Endothelial cell (in vitro differentiated cells): ENCODE results near the gene DAP. TPM values are rescaled to one million over a fixed set of nuclear protein-coding genes. Genes with fewer than 3 reads are reported as not detected.

Experiments
- DNase-seq: peaks from one replicate; pipeline ENCODE4 v3.0.0; 2021; ENCODE audit warnings: low spot score
- H3K27ac Mint-ChIP-seq: one replicate; pipeline ENCODE4 v1.8.0; 2021; ENCODE audit warnings: mixed read lengths, inconsistent platforms; ENCODE audit not compliant: unreplicated experiment
- H3K27me3 Mint-ChIP-seq: one replicate; pipeline ENCODE4 v1.8.0; 2021; ENCODE audit warnings: mild to moderate bottlenecking, moderate library complexity, mixed read lengths, inconsistent platforms; ENCODE audit not compliant: unreplicated experiment
- H3K36me3 Mint-ChIP-seq: one replicate; pipeline ENCODE4 v1.8.0; 2021; ENCODE audit warnings: mild to moderate bottlenecking, low read depth, mixed read lengths, inconsistent platforms; ENCODE audit not compliant: unreplicated experiment
- H3K4me1 Mint-ChIP-seq: one replicate; pipeline ENCODE4 v1.8.0; 2021; ENCODE audit warnings: mild to moderate bottlenecking, mixed read lengths, inconsistent platforms; ENCODE audit not compliant: unreplicated experiment
- H3K4me3 Mint-ChIP-seq: one replicate; pipeline ENCODE4 v1.8.0; 2021; ENCODE audit warnings: mild to moderate bottlenecking, mixed read lengths, inconsistent platforms; ENCODE audit not compliant: unreplicated experiment
- H3K9me3 Mint-ChIP-seq: one replicate; pipeline ENCODE4 v1.8.0; 2021; ENCODE audit warnings: mixed read lengths, inconsistent platforms; ENCODE audit not compliant: unreplicated experiment
- CTCF ChIP-seq: fragments of 200-600 bp; sonication (generic); IDR thresholded peaks from one replicate; pipeline ENCODE4 v1.5.0; 2021; ENCODE audit warnings: antibody characterized with exemption; ENCODE audit not compliant: unreplicated experiment
- total RNA-seq: library from RNA; stranded (reverse); fragmentation: NEBNext Ultra II Directional; extraction: Animal tissue kit (Norgen Biotek cat#: 25700); gene quantifications from one replicate; pipeline ENCODE4 v1.2.1, GENCODE V29; 2021; ENCODE audit not compliant: unreplicated experiment

Gene DAP
- total RNA-seq, 1 donor from 2014 or later: 231 TPM

- Mint-ChIP-seq H3K27me3 (peaks cover 2% of the 10 kb centered on the region), H3K9me3 (no peaks in the 10 kb centered on the region), H3K27ac (no peak overlapping the region), H3K4me1 (no peaks in the 10 kb centered on the region), H3K4me3 (no peak overlapping the region), H3K36me3 (no peaks in the 10 kb centered on the region)
- no peak for TF ChIP-seq CTCF
- no peak for DNase-seq
These were observed 112.0 kb downstream of the DAP start for GRCh38 chr5:10648806-10649665.

DNA sequence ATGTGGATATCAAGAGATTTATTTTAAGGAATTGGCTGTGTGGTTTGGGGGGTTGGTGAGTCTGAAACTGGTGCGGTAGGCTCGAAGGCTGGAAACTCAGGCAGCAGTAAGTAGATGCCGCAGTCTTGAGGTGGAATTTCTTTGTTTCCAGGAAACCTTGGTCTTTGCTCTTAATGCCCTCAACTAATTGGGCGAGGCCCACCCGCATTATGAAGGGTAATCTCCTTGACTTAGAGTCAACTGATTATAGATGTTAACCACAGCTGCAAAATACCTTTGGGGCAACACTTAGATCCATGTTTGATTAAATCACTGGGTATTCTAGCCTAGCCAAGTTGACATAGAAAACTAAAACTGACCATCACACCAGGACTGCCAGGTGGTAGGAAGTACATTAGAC, 113.4 kb downstream of the DAP start:
- DNase-seq: no peak
- no peaks in the 10 kb centered on the region for H3K36me3 Mint-ChIP-seq
- H3K9me3 Mint-ChIP-seq: no peaks in the 10 kb centered on the region
- no peak for TF ChIP-seq CTCF
- no peak overlapping the region for H3K27ac Mint-ChIP-seq
- no peak overlapping the region for H3K4me3 Mint-ChIP-seq
- peaks cover 2% of the 10 kb centered on the region for H3K27me3 Mint-ChIP-seq
- H3K4me1 Mint-ChIP-seq: no peaks in the 10 kb centered on the region

GRCh38 chr5:10645671-10646070, 115.4 kb downstream of the DAP start:
- no peaks in the 10 kb centered on the region for H3K4me1 Mint-ChIP-seq
- no peak overlapping the region for H3K4me3 Mint-ChIP-seq
- H3K36me3 Mint-ChIP-seq: no peaks in the 10 kb centered on the region
- DNase-seq: no peak
- H3K27me3 Mint-ChIP-seq: peaks cover 4% of the 10 kb centered on the region
- H3K27ac Mint-ChIP-seq: no peak overlapping the region
- TF ChIP-seq CTCF: no peak
- H3K9me3 Mint-ChIP-seq: no peaks in the 10 kb centered on the region

- no peak for DNase-seq
- peaks cover 4% of the 10 kb centered on the region for H3K27me3 Mint-ChIP-seq
- no peak for TF ChIP-seq CTCF
- no peaks in the 10 kb centered on the region for H3K4me1 Mint-ChIP-seq
- no peaks in the 10 kb centered on the region for H3K36me3 Mint-ChIP-seq
- no peaks in the 10 kb centered on the region for H3K9me3 Mint-ChIP-seq
- H3K27ac Mint-ChIP-seq: no peak overlapping the region
- no peak overlapping the region for H3K4me3 Mint-ChIP-seq
These were observed 115.9 kb downstream of the DAP start for GRCh38 chr5:10645146-10645545.

DNA sequence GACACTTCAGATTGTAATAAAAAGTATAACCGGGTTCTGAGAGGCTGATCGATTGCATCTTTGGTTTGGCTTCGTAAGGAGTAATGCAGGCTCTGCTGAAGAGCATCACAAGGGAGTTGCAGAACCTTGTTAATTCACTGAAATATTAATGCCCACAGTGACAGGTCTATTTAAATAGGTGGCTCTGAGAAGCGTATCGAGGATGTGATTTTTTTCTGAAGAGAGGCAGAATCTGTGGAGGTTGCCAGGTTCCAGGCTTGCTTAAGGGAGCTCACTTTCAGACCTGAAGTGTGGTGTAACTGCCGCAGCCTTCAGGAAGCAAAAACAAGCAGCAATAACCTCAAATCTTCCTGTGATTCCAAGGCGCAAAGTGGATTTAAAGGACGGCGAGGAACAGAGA, 116.8 kb downstream of the DAP start:
- H3K4me1 Mint-ChIP-seq: no peaks in the 10 kb centered on the region
- peaks cover 4% of the 10 kb centered on the region for H3K27me3 Mint-ChIP-seq
- H3K36me3 Mint-ChIP-seq: no peaks in the 10 kb centered on the region
- H3K9me3 Mint-ChIP-seq: no peaks in the 10 kb centered on the region
- H3K27ac Mint-ChIP-seq: no peak overlapping the region
- H3K4me3 Mint-ChIP-seq: no peak overlapping the region
- no peak for TF ChIP-seq CTCF
- no peak for DNase-seq
